Sigmoid colon (tissue), 4 donors: ENCODE data around the gene KCNJ14.

Experiments
- EP300 ChIP-seq, 4 donors: sonication (generic); formaldehyde crosslinking; IDR thresholded peaks; one replicate each; pipeline ENCODE4 v1.6.1; 2017; ENCODE audit warnings: antibody characterized with exemption in 4 of 4
- TF ChIP-seq, protein P1 (sequence below), 4 experiments: fragments of 450-650 bp in 3 of 4; fragments of 200-600 bp in 1 of 4; IDR thresholded peaks; one replicate each; pipeline ENCODE4 v1.5.1; 2016 to 2019; ENCODE audit warnings: antibody characterized with exemption in 4 of 4, mild to moderate bottlenecking in 3 of 4, moderate library complexity in 2 of 4

DNA sequence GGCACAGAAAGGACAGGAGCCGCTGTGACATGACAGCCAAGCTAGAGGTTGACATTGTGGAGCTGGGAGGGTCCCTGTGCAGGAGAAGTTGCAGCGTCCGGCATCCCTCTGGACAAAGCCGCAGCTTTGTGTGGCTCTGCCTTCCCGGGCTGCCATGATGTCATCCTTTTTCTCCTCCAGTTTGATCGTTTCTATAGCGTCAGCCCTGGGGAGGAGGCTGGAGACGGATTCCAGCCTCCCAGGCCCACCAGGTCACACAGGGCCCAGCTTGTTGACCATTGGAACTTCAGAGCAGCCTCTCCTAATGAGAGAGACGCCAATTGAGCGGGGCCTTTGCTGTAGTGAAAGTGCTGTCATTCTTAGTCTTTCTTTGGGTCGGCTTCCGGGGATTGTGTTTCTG lies 3.8 kb upstream of the KCNJ14 start:
- TF ChIP-seq, protein P1, sequence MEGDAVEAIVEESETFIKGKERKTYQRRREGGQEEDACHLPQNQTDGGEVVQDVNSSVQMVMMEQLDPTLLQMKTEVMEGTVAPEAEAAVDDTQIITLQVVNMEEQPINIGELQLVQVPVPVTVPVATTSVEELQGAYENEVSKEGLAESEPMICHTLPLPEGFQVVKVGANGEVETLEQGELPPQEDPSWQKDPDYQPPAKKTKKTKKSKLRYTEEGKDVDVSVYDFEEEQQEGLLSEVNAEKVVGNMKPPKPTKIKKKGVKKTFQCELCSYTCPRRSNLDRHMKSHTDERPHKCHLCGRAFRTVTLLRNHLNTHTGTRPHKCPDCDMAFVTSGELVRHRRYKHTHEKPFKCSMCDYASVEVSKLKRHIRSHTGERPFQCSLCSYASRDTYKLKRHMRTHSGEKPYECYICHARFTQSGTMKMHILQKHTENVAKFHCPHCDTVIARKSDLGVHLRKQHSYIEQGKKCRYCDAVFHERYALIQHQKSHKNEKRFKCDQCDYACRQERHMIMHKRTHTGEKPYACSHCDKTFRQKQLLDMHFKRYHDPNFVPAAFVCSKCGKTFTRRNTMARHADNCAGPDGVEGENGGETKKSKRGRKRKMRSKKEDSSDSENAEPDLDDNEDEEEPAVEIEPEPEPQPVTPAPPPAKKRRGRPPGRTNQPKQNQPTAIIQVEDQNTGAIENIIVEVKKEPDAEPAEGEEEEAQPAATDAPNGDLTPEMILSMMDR (IDR thresholded peaks at IDR 0.05), result no peak
- no peak for TF ChIP-seq EP300 (IDR thresholded peaks at IDR 0.05)
